ENCODE measurements around the gene UBAC2.

- no peak for TF ChIP-seq CTCF (IDR thresholded peaks at IDR 0.05 in 4 of 5, conservative IDR thresholded peaks at IDR 0.05 in 1 of 5)
- TF ChIP-seq POLR2A (IDR thresholded peaks at IDR 0.05), result no peak
Measured at GRCh38 chr13:99313501-99313900, 112.8 kb downstream of the UBAC2 start.
